HCT116 (cell line): ENCODE measurements around the gene MEI1.

Source experiments
- CTCF ChIP-seq, 3 experiments: fragments of 200-600 bp in 1 of 3; sonication (generic) in 1 of 3; IDR thresholded peaks in 2 of 3; conservative IDR thresholded peaks in 1 of 3; 2 replicates each; pipeline ENCODE4 v1.5.1; 2012 to 2017; ENCODE audit warnings: low read depth in 2 of 3, low read length in 2 of 3, antibody characterized with exemption in 1 of 3, borderline replicate concordance in 1 of 3, control low read depth in 1 of 3, mild to moderate bottlenecking in 1 of 3, mixed read lengths in 1 of 3, mixed run types in 1 of 3, moderate library complexity in 1 of 3; ENCODE audit not compliant: insufficient read depth in 1 of 3
- EGR1 ChIP-seq: IDR thresholded peaks from 2 replicates; pipeline ENCODE4 v1.6.1; 2012; ENCODE audit warnings: low read depth
- EZH2 ChIP-seq: fragments of 200-600 bp; sonication (generic); IDR thresholded peaks from 2 replicates; pipeline ENCODE4 v1.6.1; 2017; ENCODE audit warnings: antibody characterized with exemption, mixed run types
- FOSL1 ChIP-seq: IDR thresholded peaks from 2 replicates; pipeline ENCODE4 v1.6.1; 2012; ENCODE audit warnings: low read depth
- POLR2A ChIP-seq: IDR thresholded peaks from 2 replicates; pipeline ENCODE4 v1.7.0; 2011; ENCODE audit warnings: borderline replicate concordance; ENCODE audit not compliant: insufficient read depth, insufficient read length; ENCODE audit errors: extremely low read depth
- POLR2AphosphoS5 ChIP-seq: IDR thresholded peaks from 2 replicates; pipeline ENCODE4 v1.6.1; 2011; ENCODE audit warnings: mild to moderate bottlenecking, low read depth, low read length, moderate library complexity
- RAD21 ChIP-seq: IDR thresholded peaks from 2 replicates; pipeline ENCODE4 v1.6.1; 2012; ENCODE audit warnings: low read depth, mild to moderate bottlenecking
- REST ChIP-seq: IDR thresholded peaks from 2 replicates; pipeline ENCODE4 v1.6.1; 2012; ENCODE audit warnings: low read depth
- SIN3A ChIP-seq: IDR thresholded peaks from 2 replicates; pipeline ENCODE4 v1.6.1; 2012; ENCODE audit warnings: low read depth
- SP1 ChIP-seq: IDR thresholded peaks from 2 replicates; pipeline ENCODE4 v1.6.1; 2012; ENCODE audit warnings: low read depth
- TCF7L2 ChIP-seq: IDR thresholded peaks from 2 replicates; pipeline ENCODE4 v1.7.0; 2011; ENCODE audit warnings: borderline replicate concordance, inconsistent platforms; ENCODE audit not compliant: insufficient read depth, insufficient read length; ENCODE audit errors: extremely low read depth

- no peak for TF ChIP-seq CTCF (IDR thresholded peaks at IDR 0.05 in 2 of 3, conservative IDR thresholded peaks at IDR 0.05 in 1 of 3; ENCODE audit: borderline replicate concordance in 1 of 3, insufficient read depth in 1 of 3, low read depth in 2 of 3, low read length in 2 of 3)
- no peak for TF ChIP-seq TCF7L2
- TF ChIP-seq REST = no peak
- TF ChIP-seq SP1 = no peak
- TF ChIP-seq SIN3A = no peak
- TF ChIP-seq EZH2 = no peak
- TF ChIP-seq POLR2AphosphoS5 = no peak
- TF ChIP-seq RAD21 = no peak
- no peak for TF ChIP-seq POLR2A
- no peak for TF ChIP-seq EGR1
- no peak for TF ChIP-seq FOSL1
These were observed 141.9 kb downstream of the MEI1 start for GRCh38 chr22:41841085-41841712.
